Glutamatergic neuron (in vitro differentiated cells): ENCODE results near the gene ATP10B. TPM values are rescaled to one million over a fixed set of nuclear protein-coding genes. Genes with fewer than 3 reads are reported as not detected.

Source experiments
- DNase-seq: peaks from one replicate; pipeline ENCODE4 v3.0.0; 2022
- H3K27ac Mint-ChIP-seq: one replicate; pipeline ENCODE4 v1.8.0; 2020; ENCODE audit warnings: mild to moderate bottlenecking, mixed read lengths, inconsistent platforms; ENCODE audit not compliant: unreplicated experiment
- H3K27me3 Mint-ChIP-seq: one replicate; pipeline ENCODE4 v1.8.0; 2020; ENCODE audit warnings: mild to moderate bottlenecking, moderate library complexity, mixed read lengths, inconsistent platforms; ENCODE audit not compliant: unreplicated experiment
- H3K36me3 Mint-ChIP-seq: one replicate; pipeline ENCODE4 v1.8.0; 2020; ENCODE audit warnings: mild to moderate bottlenecking, mixed read lengths, inconsistent platforms; ENCODE audit not compliant: unreplicated experiment
- H3K4me1 Mint-ChIP-seq: one replicate; pipeline ENCODE4 v1.8.0; 2020; ENCODE audit warnings: mild to moderate bottlenecking, low read depth, mixed read lengths, inconsistent platforms; ENCODE audit not compliant: unreplicated experiment
- H3K4me3 Mint-ChIP-seq: one replicate; pipeline ENCODE4 v1.8.0; 2020; ENCODE audit warnings: mild to moderate bottlenecking, mixed read lengths, inconsistent platforms; ENCODE audit not compliant: unreplicated experiment
- H3K9me3 Mint-ChIP-seq: one replicate; pipeline ENCODE4 v1.8.0; 2020; ENCODE audit warnings: mild to moderate bottlenecking, moderate library complexity, mixed read lengths, inconsistent platforms; ENCODE audit not compliant: unreplicated experiment
- CTCF ChIP-seq: fragments of 200-600 bp; sonication (generic); IDR thresholded peaks from one replicate; pipeline ENCODE4 v1.5.0; 2021; ENCODE audit not compliant: partially characterized antibody, unreplicated experiment
- total RNA-seq: library from RNA; stranded (reverse); fragmentation: NEBNext Ultra II Directional; extraction: Animal tissue kit (Norgen Biotek cat#: 25700); gene quantifications from one replicate; pipeline ENCODE4 v1.2.1, GENCODE V29; 2021; ENCODE audit not compliant: unreplicated experiment

The ATP10B gene
- total RNA-seq, 1 donor from 2014 or later, result not detected

DNA sequence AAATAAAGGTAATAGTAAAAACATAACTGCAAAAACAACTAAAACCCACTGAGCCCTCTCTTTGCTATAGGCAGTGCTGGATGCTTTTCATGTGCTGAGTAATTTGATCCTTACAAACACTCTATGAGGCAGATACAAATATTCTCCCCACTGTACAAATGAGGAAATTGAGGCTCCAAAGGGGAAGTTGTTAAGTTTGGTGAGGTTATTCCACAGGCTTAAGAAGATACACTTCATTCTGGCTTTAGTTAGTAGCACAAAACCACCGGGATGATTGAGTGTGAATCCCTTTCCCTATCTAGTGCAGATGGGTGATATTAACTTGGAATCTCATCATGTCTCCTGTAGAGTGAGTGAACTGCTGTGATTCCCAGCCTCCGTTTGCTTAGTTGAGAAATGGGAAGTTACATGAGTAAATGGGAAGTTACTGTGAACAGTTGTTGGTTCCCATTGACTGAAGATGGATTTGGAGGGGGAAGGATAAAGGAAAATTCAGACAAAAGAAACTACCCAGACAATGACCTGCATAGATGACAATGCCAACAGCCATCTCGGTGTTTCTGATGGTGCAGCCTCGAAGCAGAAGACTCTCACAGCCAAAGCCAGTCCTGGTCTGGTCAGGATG, 208.3 kb downstream of the ATP10B start:
- no peak for TF ChIP-seq CTCF
- no peak overlapping the region for H3K4me3 Mint-ChIP-seq
- H3K9me3 Mint-ChIP-seq, result no peaks in the 10 kb centered on the region
- H3K4me1 Mint-ChIP-seq, result no peaks in the 10 kb centered on the region
- DNase-seq, result no peak
- H3K27ac Mint-ChIP-seq, result no peak overlapping the region
- no peaks in the 10 kb centered on the region for H3K27me3 Mint-ChIP-seq
- no peaks in the 10 kb centered on the region for H3K36me3 Mint-ChIP-seq

- no peaks in the 10 kb centered on the region for H3K9me3 Mint-ChIP-seq
- H3K4me3 Mint-ChIP-seq, result no peak overlapping the region
- no peaks in the 10 kb centered on the region for H3K4me1 Mint-ChIP-seq
- no peak for DNase-seq
- no peak overlapping the region for H3K27ac Mint-ChIP-seq
- H3K27me3 Mint-ChIP-seq, result no peaks in the 10 kb centered on the region
- H3K36me3 Mint-ChIP-seq, result no peaks in the 10 kb centered on the region
- TF ChIP-seq CTCF, result no peak
Measured at GRCh38 chr5:160641405-160641804, 210.6 kb downstream of the ATP10B start.

GRCh38 chr5:160640406-160640805, 211.6 kb downstream of the ATP10B start:
- Mint-ChIP-seq H3K36me3 (no peaks in the 10 kb centered on the region), H3K4me1 (no peaks in the 10 kb centered on the region), H3K27me3 (no peaks in the 10 kb centered on the region), H3K9me3 (no peaks in the 10 kb centered on the region), H3K27ac (no peak overlapping the region), H3K4me3 (no peak overlapping the region)
- no peak for DNase-seq
- TF ChIP-seq CTCF, result no peak

DNA sequence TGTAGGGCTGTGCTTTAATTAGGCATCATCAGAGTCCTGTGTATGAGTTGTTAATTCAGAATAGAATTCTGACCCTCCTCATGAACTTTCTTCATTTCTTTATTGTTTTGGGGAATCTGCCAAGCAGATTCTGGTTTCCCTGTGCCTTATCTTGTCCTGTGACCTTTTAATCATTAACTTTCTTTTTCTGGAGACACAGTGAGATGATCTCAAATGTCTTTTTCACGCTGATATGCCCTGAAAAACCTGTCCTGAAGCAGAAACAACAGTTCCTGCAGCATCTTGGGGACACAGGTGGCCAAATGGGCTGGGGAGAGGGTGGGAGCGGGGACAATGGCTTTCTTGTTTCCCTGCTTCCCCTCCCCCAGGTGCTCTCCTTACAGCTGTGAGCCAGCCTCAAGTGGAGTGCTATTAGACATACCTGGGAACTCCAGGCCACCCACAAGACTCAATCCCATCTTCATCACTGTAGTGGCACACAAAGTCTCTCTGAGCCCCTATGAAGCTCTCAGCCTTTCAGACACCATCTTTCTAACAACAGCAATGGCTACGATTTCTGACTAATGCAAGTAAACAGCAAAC, 213.8 kb downstream of the ATP10B start:
- Mint-ChIP-seq H3K27ac (no peak overlapping the region), H3K9me3 (no peaks in the 10 kb centered on the region), H3K36me3 (no peaks in the 10 kb centered on the region), H3K4me3 (no peak overlapping the region), H3K27me3 (no peaks in the 10 kb centered on the region), H3K4me1 (no peaks in the 10 kb centered on the region)
- TF ChIP-seq CTCF, result no peak
- DNase-seq, result no peak

DNA sequence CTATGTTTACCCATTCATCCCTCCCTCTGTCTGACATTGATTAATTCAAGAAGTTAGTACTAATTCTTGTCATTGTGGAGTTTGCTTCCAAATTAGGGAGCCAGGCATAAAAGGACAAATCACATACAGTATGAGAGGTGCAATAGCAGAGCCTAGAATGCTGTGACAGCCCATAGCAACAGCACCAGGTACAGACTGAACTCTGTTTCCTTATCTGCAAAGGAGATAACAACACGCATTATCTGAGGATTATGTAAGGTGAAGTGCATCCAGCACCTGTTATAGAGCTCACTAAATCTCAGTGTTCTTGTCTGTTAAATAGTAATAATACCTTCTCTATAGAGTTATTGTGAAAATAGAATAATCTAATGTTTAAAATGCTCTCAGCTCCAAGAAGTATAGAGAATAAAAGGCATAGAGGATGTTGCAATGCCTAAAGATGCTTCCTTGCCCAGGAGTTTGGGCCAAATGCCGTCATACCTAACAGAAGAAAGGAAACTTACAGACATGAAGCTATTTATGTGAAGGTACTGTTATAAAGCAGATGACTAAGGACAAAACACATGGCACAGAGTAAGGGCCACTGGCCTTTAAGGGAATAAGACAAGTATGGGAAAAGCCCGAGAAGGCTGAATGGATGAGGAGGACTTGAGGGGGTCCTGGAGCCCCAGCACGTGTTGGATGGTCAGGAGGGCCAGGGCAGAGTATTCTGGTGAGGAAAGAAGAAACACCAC, 214.5 kb downstream of the ATP10B start:
- Mint-ChIP-seq H3K27ac (no peak overlapping the region), H3K36me3 (no peaks in the 10 kb centered on the region), H3K27me3 (no peaks in the 10 kb centered on the region), H3K9me3 (no peaks in the 10 kb centered on the region), H3K4me1 (no peaks in the 10 kb centered on the region), H3K4me3 (no peak overlapping the region)
- TF ChIP-seq CTCF, result no peak
- no peak for DNase-seq
